Putamen (tissue), 1 donor: ENCODE data around the gene CGB5.
"Not testable (repeated sequence)": the region's sequence is repeated elsewhere in the genome, so short reads cannot be mapped to it uniquely, and the experiment has no call there.

Source experiments
- DNase-seq: peaks from one replicate; pipeline ENCODE4 v3.0.0-alpha.2; 2016; ENCODE audit warnings: low spot score

CGB5 gene

GRCh38 chr19:49043548-49043947, at the start of gene CGB5:
TSS of gene CGB5 (plus strand) at chr19:49043848. CDS start at chr19:49044210, 362 bp downstream.
- not testable (repeated sequence) for DNase-seq

- no peak for DNase-seq
These were observed 49.6 kb upstream of the CGB5 start for GRCh38 chr19:48994035-48994386.

DNA sequence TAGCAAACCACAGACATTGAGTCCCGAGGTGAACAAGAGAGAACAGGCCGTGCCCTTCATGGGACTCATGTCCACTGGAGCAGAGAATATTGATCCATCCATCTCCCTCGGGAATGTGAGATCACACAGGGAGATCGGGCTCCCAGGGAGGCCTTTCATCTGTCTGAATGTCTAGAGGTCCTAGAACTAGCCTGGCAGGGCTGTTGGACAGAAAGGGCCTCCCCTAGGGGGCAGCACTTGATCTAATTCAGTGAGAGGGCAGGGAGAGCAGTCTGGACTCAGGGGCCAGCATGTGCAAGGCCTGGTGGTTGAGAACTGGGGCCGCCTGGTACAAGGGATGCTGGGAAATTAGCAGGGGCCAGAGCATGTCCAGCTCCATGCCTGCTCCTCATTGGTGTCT, 45.7 kb upstream of the CGB5 start:
- no peak for DNase-seq

DNA sequence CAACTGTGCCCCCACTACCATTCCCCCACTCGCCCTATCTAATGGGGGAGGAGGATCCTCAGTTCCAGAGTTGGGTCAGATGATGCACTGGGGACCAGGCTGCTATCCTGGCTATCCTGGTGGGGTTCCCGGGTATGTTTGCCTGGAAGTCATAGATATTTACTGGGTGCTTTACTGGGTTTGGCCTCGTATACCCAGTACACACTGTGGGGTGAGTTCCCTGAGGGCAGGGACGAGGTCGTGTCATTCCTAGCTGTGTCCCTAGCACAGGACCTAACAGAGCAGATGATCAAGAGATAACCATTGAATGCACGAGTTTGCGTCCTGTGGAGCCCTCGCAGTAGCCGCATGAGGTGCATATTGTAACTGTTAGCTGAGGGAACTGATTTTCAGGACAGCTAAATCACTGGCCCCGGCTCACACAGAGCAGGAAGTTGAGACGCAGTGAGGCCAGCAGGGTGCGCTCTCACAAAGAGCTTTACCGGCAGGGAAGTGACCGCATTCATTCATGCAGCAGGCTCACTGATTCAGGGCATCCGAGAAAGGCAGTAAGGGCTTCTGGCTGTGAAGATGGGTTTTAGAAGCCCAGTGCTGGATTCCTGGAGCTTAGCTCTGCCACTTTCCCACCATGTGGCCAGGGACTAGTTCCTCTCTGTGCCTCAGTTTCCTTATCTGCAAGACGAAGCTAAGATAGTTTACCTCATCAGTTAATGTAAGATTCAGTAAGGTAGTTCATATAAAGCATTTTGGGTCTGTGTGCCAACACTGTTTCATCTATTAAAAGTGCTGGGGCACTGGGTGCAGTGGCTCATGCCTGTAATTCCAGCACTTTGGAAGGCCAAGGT, 43.9 kb upstream of the CGB5 start:
- DNase-seq, result no peak

DNA sequence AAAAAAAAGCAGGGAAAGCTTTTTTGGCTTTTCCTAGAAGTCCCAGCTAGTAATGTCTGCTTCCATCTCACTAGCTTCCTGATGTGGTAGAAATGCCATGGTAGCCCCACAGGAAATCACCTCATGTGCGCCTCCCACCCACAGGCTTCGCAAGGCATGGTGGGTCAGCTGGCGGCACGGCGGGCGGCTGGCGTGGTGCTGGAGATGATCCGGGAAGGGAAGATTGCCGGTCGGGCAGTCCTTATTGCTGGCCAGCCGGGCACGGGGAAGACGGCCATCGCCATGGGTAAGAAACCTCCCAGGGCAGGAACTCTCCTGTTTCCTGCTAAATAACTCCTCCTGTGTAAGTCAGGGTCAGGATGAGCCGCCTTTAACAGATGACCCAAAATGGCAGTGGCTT, 39.5 kb upstream of the CGB5 start:
- DNase-seq, result no peak

DNA sequence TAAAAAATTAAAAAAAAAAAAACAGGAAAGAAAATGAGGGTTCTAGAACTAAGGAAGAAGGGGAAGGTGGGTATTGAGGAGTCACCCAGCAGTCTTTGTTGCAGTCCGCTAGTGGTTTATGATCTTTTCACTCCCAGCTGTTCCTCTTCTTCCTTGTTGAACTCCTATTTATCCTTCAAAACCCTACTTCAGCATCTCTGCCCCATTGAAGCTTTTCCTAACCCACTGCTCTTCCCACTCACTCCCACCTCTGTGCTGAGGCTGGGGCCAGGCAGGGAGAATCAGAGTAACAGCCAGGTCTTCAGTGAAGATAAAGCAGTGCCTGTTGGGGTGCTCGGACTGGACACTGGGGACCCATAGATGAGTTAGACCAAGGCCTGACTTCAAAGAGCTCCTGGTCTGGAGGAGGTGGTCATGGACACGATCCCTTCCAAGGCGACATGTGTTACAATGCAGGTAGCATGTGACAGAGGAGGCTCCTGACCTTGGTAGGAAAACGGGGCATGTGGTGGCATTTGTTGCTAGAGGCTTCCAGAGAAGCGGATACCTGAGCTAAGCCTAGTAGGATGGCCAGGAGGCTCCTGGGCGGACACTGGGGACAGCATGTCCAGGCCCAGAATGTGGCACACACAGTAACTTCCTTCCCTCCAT, 38.6 kb upstream of the CGB5 start:
- no peak for DNase-seq

- no peak for DNase-seq
These were observed 36.7 kb upstream of the CGB5 start for GRCh38 chr19:49006905-49007304.

DNA sequence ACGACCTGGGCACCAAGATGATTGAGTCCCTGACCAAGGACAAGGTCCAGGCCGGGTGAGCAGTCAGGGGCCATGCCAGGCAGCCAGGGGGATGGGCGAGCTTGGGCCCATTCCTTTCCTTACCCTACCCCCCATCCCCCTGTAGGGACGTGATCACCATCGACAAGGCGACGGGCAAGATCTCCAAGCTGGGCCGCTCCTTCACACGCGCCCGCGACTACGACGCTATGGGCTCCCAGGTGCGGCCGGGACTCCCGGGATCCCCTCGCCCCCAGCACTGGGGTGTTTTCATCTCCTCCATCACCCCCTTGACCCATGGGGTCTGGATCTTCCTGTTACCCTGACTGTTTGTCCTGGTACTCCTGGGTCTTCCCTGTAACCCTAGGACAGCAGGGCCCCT, 33.8 kb upstream of the CGB5 start:
- DNase-seq, result no peak

DNA sequence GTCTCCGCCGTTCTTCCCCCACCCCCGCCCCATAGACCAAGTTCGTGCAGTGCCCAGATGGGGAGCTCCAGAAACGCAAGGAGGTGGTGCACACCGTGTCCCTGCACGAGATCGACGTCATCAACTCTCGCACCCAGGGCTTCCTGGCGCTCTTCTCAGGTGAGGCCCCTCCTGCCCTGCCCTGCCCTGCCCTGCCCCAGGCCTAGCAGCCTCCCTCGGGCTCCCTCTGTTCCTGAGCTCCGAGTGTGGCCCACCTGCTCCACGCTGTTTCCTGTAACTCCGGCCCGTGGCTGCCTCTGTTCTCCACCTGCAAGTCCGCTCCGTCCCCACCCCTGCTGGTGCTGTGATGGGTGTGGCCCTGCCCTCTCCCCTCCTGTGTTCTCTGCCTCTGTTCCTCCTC, 33.2 kb upstream of the CGB5 start:
- no peak for DNase-seq

- no peak for DNase-seq
These were observed 32.5 kb upstream of the CGB5 start for GRCh38 chr19:49011194-49011593.

GRCh38 chr19:49014123-49014869, 29.4 kb upstream of the CGB5 start:
- DNase-seq, result no peak

- no peak for DNase-seq
These were observed 28.8 kb upstream of the CGB5 start for GRCh38 chr19:49014870-49015255.

- no peak for DNase-seq
These were observed 27.4 kb upstream of the CGB5 start for GRCh38 chr19:49016067-49016839.

DNA sequence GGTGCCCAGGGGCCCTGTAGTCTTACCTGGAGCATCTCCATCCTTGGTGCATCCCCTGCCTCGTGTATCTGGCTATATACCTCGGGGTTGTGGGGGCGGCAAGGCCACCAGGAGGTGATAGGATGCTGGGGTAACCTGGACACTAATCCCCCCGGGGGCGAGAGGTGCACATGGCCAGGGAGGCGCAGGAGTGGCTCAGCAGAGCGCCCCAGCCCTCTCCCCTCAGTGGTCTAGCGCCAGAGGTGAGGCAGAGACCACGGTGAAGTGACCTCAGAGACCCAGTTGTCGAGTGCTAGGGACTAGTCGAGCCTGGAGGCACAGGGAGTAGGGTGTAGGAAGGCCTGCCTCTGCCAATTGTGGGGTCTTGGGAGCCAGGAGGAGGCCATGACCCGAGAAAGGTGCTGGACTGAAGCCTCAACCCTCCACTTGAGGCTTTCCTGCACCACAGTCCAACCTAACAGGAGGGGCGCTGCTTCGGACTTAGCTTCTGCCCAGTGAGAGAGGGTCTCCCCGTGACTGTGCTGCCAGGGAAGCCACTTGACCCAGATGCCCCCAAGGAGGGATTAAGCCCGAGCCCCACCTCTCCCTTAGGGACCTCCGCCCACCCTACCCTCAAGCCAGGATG, 26.5 kb upstream of the CGB5 start, which contains the start of gene LHB:
Gene LHB, minus strand, starts transcription at position 51 of the 625 bp plus-strand sequence. Its CDS starts 10 bp downstream, at position 41.
- DNase-seq, result no peak

GRCh38 chr19:49017666-49018351, 25.8 kb upstream of the CGB5 start:
- no peak for DNase-seq

GRCh38 chr19:49018388-49019241, 25.0 kb upstream of the CGB5 start:
- DNase-seq, result not testable (repeated sequence)

- DNase-seq, result no peak
These were observed 24.3 kb upstream of the CGB5 start for GRCh38 chr19:49019242-49019932.

DNA sequence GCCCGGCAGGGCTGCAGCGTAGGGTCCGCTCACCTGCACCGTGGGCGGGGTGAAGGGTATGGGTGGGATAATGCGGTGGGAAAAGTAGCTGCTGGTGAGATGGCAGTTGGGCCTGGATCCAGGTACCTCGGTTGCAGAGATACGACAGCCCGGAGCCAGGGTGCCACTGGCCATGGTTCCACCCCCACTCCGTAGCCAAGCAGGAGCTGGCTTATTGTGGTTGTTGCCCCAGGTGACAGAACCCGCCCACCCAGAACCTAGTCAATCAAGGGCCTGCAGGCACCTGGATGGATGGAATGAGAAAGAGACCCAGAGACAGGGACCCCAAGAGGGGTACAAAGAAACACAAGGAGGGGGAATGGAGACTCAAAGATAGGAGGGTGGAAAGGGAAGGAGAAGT, 23.3 kb upstream of the CGB5 start:
- no peak for DNase-seq
